Measurements from ENCODE around the gene PXDC1. TPM values are rescaled to one million over a fixed set of nuclear protein-coding genes. Genes with fewer than 3 reads are reported as not detected.
A peak's percentile ranks its signal among the peaks of the same experiment; 100 is the strongest.

Gene PXDC1
- total RNA-seq, 4 donors from 2014 or later, result 8.8 to 47.1 (median 19.6) TPM

GRCh38 chr6:3749067-3749841 lies 2.3 kb downstream of the PXDC1 start:
- no peak for ATAC-seq
- Histone ChIP-seq H3K27me3 (no peaks in the 10 kb centered on the region), H3K4me3 (peak overlapping the region; percentile 5 to 80 (median 74)), H3K36me3 (no peaks in the 10 kb centered on the region), H3K9me3 (no peaks in the 10 kb centered on the region), H3K27ac (peak overlapping the region; percentile 89 to 96 (median 90)), H3K4me1 (peaks cover 33 to 58% of the 10 kb centered on the region in 2 donors)
- TF ChIP-seq CTCF (IDR thresholded peaks at IDR 0.05 in 4 of 5, conservative IDR thresholded peaks at IDR 0.05 in 1 of 5) (no peak), POLR2A (IDR thresholded peaks at IDR 0.05) (no peak)
- DNase-seq, result no peak
- in situ Hi-C loops (cut with MboI; ENCODE audit: low sequenced_read_pairs in 4 of 4) (loop anchor here (5.0 to 25.0 kb wide), 10 partner anchors 78 to 637 kb away; partner anchors contain the start of genes BPHL (in 1 of the 4) and ECI2 (in 1 of the 4)), intact Hi-C loops (cut with DNase I; ENCODE audit: low total_unique reads) (no loop called here)

GRCh38 chr6:3748208-3749066 lies 3.1 kb downstream of the PXDC1 start:
- ATAC-seq (peak; percentile 47 to 50), DNase-seq (peak; percentile 55 to 81)
- no peaks in the 10 kb centered on the region for H3K36me3 ChIP-seq
- intact Hi-C loops (cut with DNase I; ENCODE audit: low total_unique reads) (loop anchor here (1.0 kb wide), 1 partner anchor 77 kb away; no protein-coding TSS in a partner anchor), in situ Hi-C loops (cut with MboI; ENCODE audit: low sequenced_read_pairs in 4 of 4) (loop anchor here (5.0 to 25.0 kb wide), 10 partner anchors 79 to 636 kb away; partner anchors contain the start of genes BPHL (in 1 of the 4) and ECI2 (in 1 of the 4))
- H3K27me3 ChIP-seq, result no peaks in the 10 kb centered on the region
- peaks cover 39 to 64% of the 10 kb centered on the region in 2 donors for H3K4me1 ChIP-seq
- peak overlapping the region in 2 of 4 donors; percentile 72 to 76 for H3K4me3 ChIP-seq
- H3K9me3 ChIP-seq, result no peaks in the 10 kb centered on the region
- TF ChIP-seq POLR2A (IDR thresholded peaks at IDR 0.05) (peak in 1 of 2 donors; percentile 23), CTCF (IDR thresholded peaks at IDR 0.05 in 4 of 5, conservative IDR thresholded peaks at IDR 0.05 in 1 of 5) (peak; percentile 36 to 73 (median 65))
- H3K27ac ChIP-seq, result peak overlapping the region; percentile 89 to 96 (median 90)

GRCh38 chr6:3747100-3747737 lies 4.3 kb downstream of the PXDC1 start:
- Histone ChIP-seq H3K27me3 (no peaks in the 10 kb centered on the region), H3K4me3 (no peak overlapping the region), H3K36me3 (no peaks in the 10 kb centered on the region), H3K4me1 (peaks cover 49 to 74% of the 10 kb centered on the region in 2 donors), H3K27ac (peak overlapping the region; percentile 89 to 96 (median 90)), H3K9me3 (no peaks in the 10 kb centered on the region)
- DNase-seq, result no peak
- in situ Hi-C loops (cut with MboI; ENCODE audit: low sequenced_read_pairs in 4 of 4) (loop anchor here (5.0 to 25.0 kb wide), 10 partner anchors 80 to 635 kb away; partner anchors contain the start of genes BPHL (in 1 of the 4) and ECI2 (in 1 of the 4)), intact Hi-C loops (cut with DNase I; ENCODE audit: low total_unique reads) (loop anchor here (1.0 kb wide), 1 partner anchor 140 kb away; no protein-coding TSS in a partner anchor)
- no peak for ATAC-seq
- TF ChIP-seq POLR2A (IDR thresholded peaks at IDR 0.05) (no peak), CTCF (IDR thresholded peaks at IDR 0.05 in 4 of 5, conservative IDR thresholded peaks at IDR 0.05 in 1 of 5) (no peak)

- H3K27ac ChIP-seq, result peak overlapping the region; percentile 50 to 96 (median 90)
- H3K36me3 ChIP-seq, result no peaks in the 10 kb centered on the region
- no peak for ATAC-seq
- H3K9me3 ChIP-seq, result no peaks in the 10 kb centered on the region
- TF ChIP-seq POLR2A (IDR thresholded peaks at IDR 0.05), result no peak
- DNase-seq, result no peak
- H3K4me3 ChIP-seq, result peak overlapping the region in 1 of 4 donors; percentile 17
- in situ Hi-C loops (cut with MboI; ENCODE audit: low sequenced_read_pairs in 4 of 4), result loop anchor here (5.0 to 25.0 kb wide), 10 partner anchors 81 to 634 kb away; partner anchors contain the start of genes BPHL (in 1 of the 4) and ECI2 (in 1 of the 4)
- intact Hi-C loops (cut with DNase I; ENCODE audit: low total_unique reads), result loop anchor here (1.0 kb wide), 1 partner anchor 141 kb away; no protein-coding TSS in a partner anchor
- no peaks in the 10 kb centered on the region for H3K27me3 ChIP-seq
- peaks cover 52 to 80% of the 10 kb centered on the region in 2 donors for H3K4me1 ChIP-seq
Observed at GRCh38 chr6:3746696-3747095, 4.8 kb downstream of the PXDC1 start.

Measured in gastrocnemius medialis (tissue), 4 donors.